HepG2 (cell line): Measurements from ENCODE around the gene NUDT9. TPM values are rescaled to one million over a fixed set of nuclear protein-coding genes. Genes with fewer than 3 reads are reported as not detected.

Experiments used
- AHDC1 ChIP-seq: sonication (generic); formaldehyde crosslinking; IDR thresholded peaks from 2 replicates; pipeline ENCODE4 v1.5.1; 2020; ENCODE audit warnings: mild to moderate bottlenecking, missing genetic modification reagents, borderline replicate concordance
- CEBPB ChIP-seq: IDR thresholded peaks from 2 replicates; pipeline ENCODE4 v1.6.1; 2011; ENCODE audit warnings: low read depth, low read length, improper control_type of control experiment, borderline replicate concordance
- CENPX ChIP-seq: sonication (generic); formaldehyde crosslinking; IDR thresholded peaks from 2 replicates; pipeline ENCODE4 v1.9.0; 2021; ENCODE audit warnings: mild to moderate bottlenecking, missing genetic modification reagents, moderate library complexity
- ELF1 ChIP-seq: sonication (generic); formaldehyde crosslinking; IDR thresholded peaks from 2 replicates; pipeline ENCODE4 v1.4.0; 2020; ENCODE audit warnings: missing genetic modification reagents
- EP300 ChIP-seq, 3 experiments: sonication (generic) in 1 of 3; formaldehyde crosslinking in 1 of 3; IDR thresholded peaks; 2 replicates each; pipeline versions ENCODE4 v1.5.1 to v1.6.1; 2011 to 2020; ENCODE audit warnings: low read depth in 2 of 3, low read length in 2 of 3, borderline replicate concordance in 1 of 3, improper control_type of control experiment in 1 of 3, mild to moderate bottlenecking in 1 of 3, missing genetic modification reagents in 1 of 3, moderate library complexity in 1 of 3
- FOXO1 ChIP-seq: sonication (generic); formaldehyde crosslinking; IDR thresholded peaks from 2 replicates; pipeline ENCODE4 v1.4.0; 2020; ENCODE audit warnings: missing genetic modification reagents
- HES4 ChIP-seq: sonication (generic); formaldehyde crosslinking; IDR thresholded peaks from 2 replicates; pipeline ENCODE4 v1.9.0; 2021; ENCODE audit warnings: mild to moderate bottlenecking, missing genetic modification reagents, borderline replicate concordance
- HMGXB3 ChIP-seq: sonication (generic); formaldehyde crosslinking; IDR thresholded peaks from 2 replicates; pipeline ENCODE4 v1.4.0; 2020; ENCODE audit warnings: missing genetic modification reagents, borderline replicate concordance
- PLRG1 ChIP-seq: fragments of 450-650 bp; conservative IDR thresholded peaks from 2 replicates; pipeline ENCODE4 v1.6.1; 2016
- SUZ12 ChIP-seq: fragments of 150-350 bp; IDR thresholded peaks from 2 replicates; pipeline ENCODE4 v1.6.1; 2014; ENCODE audit warnings: low read depth, low read length
- SYNCRIP ChIP-seq: fragments of 200-400 bp; formaldehyde crosslinking; IDR thresholded peaks from 2 replicates; pipeline ENCODE4 v1.6.1; 2018; ENCODE audit warnings: mild to moderate bottlenecking, low read depth, low read length; ENCODE audit not compliant: insufficient read depth
- ZBTB3 ChIP-seq: sonication (generic); formaldehyde crosslinking; IDR thresholded peaks from 2 replicates; pipeline ENCODE4 v1.4.0; 2020; ENCODE audit warnings: low read depth, mild to moderate bottlenecking, moderate library complexity, missing genetic modification reagents, borderline replicate concordance
- ZNF136 ChIP-seq: sonication (generic); formaldehyde crosslinking; IDR thresholded peaks from 2 replicates; pipeline ENCODE4 v1.8.1; 2022; ENCODE audit warnings: low read depth, mild to moderate bottlenecking, moderate library complexity, missing genetic modification reagents
- ZNF274 ChIP-seq: sonication (generic); formaldehyde crosslinking; IDR thresholded peaks from 2 replicates; pipeline ENCODE4 v1.5.1; 2020; ENCODE audit warnings: mild to moderate bottlenecking, missing genetic modification reagents
- ZNF335 ChIP-seq: sonication (generic); formaldehyde crosslinking; IDR thresholded peaks from 2 replicates; pipeline ENCODE4 v1.4.0; 2020; ENCODE audit warnings: missing genetic modification reagents
- ZNF343 ChIP-seq: sonication (generic); formaldehyde crosslinking; IDR thresholded peaks from 2 replicates; pipeline ENCODE4 v1.4.0; 2020; ENCODE audit warnings: mild to moderate bottlenecking, missing genetic modification reagents
- ZNF616 ChIP-seq: sonication (generic); formaldehyde crosslinking; IDR thresholded peaks from 2 replicates; pipeline ENCODE4 v1.5.0; 2020; ENCODE audit warnings: low read depth, mild to moderate bottlenecking, missing genetic modification reagents
- polyA plus RNA-seq, 8 experiments: library from polyadenylated mRNA; depleted of rRNA in 3 of 8; stranded (reverse) in 7 of 8; unstranded in 1 of 8; fragments of >200 nt; fragmentation: Illumina TruSeq in 4 of 8; extraction: Trizol in 4 of 8; gene quantifications; 2 replicates each; pipeline versions ENCODE4 v1.2.1 to v1.2.3, GENCODE V29; 2011 to 2016; ENCODE audit warnings: low read depth in 4 of 8, missing spikeins in 1 of 8, mixed read lengths in 1 of 8; ENCODE audit not compliant: insufficient read depth in 1 of 8
- total RNA-seq, 5 experiments: library from RNA; depleted of rRNA; stranded (reverse); fragments of >200 nt; fragmentation: Illumina TruSeq; extraction: Trizol; gene quantifications; 2 replicates each; pipeline ENCODE4 v1.2.3, GENCODE V29; 2016; ENCODE audit warnings: low read depth in 1 of 5

The NUDT9 gene
- total and polyA plus RNA-seq, 2 of the 13 experiments (the other 11 are each of a cell fraction or from before 2014, with no cell fraction given) = 10.4 to 12.3 TPM

- TF ChIP-seq HMGXB3 (CRISPR knock-in tag) (peak; percentile 77; the same call in 1 of the 2 replicates), CEBPB (peak; percentile 98), ZNF136 (CRISPR knock-in tag) (peak; percentile 58; the same call in 1 of the 2 replicates), EP300 (IDR thresholded peaks at IDR 0.05; ENCODE audit: low read depth in 2 of 2, low read length in 2 of 2) (peak in 1 of 2 experiments; percentile 78; a peak in 2 of 4 replicates), EP300 (CRISPR knock-in tag; IDR thresholded peaks at IDR 0.05; ENCODE audit: borderline replicate concordance) (peak; percentile 73; the same call in 1 of the 2 replicates), AHDC1 (CRISPR knock-in tag) (peak; percentile 85), SYNCRIP (no peak), PLRG1 (no peak), FOXO1 (peak; percentile 78; the same call in 1 of the 2 replicates), ZNF274 (CRISPR knock-in tag) (peak; percentile 64; the same call in 1 of the 2 replicates), ZNF343 (CRISPR knock-in tag) (peak; percentile 88), SUZ12 (no peak), ZBTB3 (CRISPR knock-in tag) (no peak), CENPX (CRISPR knock-in tag) (no peak), ZNF335 (CRISPR knock-in tag) (peak; percentile 81), ZNF616 (peak; percentile 60; the same call in 1 of the 2 replicates), ELF1 (CRISPR knock-in tag) (peak; percentile 76), HES4 (CRISPR knock-in tag) (0 out of 2 replicates have a peak, but pooled peaks have one; percentile 5)
Measured at GRCh38 chr4:87390891-87391575, 31.3 kb upstream of the NUDT9 start, which contains the start of gene HSD17B11 (continued).
